ENCODE measurements around the gene MYO1A.

MYO1A gene

DNA sequence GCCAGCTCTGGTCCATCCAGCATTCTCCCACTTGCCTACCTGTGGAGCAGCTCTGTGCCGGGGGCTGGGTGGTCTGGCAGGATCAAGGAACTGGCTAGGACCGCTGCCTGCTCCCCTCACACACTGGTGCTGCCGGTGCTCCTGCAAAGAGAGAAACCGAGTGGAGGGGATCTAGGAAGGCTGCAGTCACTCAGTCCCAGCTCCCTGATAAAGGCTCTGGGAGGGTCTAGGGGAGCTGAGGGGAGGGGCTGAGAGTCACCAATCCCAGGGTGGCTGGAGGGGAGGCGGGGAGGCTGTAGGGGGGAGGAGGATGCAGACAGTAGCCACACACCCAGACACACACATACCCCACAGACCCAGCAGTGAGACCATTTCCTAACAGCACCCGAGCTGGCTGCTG is 33.6 kb downstream of the MYO1A start, which contains the start of gene TAC3:
Gene TAC3, minus strand, starts transcription at position 182 of the 400 bp plus-strand sequence. CDS start 732 bp downstream, outside the sequence.
- Histone ChIP-seq H2AFZ (ENCODE audit: low read depth, low read length, severe bottlenecking) (no peak within 1 kb of the TSS), H3K4me2 (ENCODE audit: low read depth, low read length, poor library complexity, severe bottlenecking) (no peak within 1 kb of the TSS), H3K9ac (ENCODE audit: low read length) (no peak within 1 kb of the TSS), H3K27me3 (ENCODE audit: low read length) (no peaks in the 10 kb centered on the region), H3K27ac (ENCODE audit: low read depth, low read length) (no peak within 1 kb of the TSS), H3K9me2 (replicated peaks; ENCODE audit: insufficient read depth, low read length) (no peaks in the 10 kb centered on the region), H3K9me3 (ENCODE audit: insufficient read depth, low read length) (no peaks in the 10 kb centered on the region), H3F3A (ENCODE audit: insufficient read depth) (no peaks in the 10 kb centered on the region), H3K36me3 (ENCODE audit: low read length) (no peaks in the 10 kb centered on the region), H3K79me2 (ENCODE audit: insufficient read depth, low read length) (no peaks in the 10 kb centered on the region), H4K20me1 (ENCODE audit: low read depth, low read length) (no peaks in the 10 kb centered on the region), H3K4me3 (ENCODE audit: insufficient read depth, low read length, poor library complexity, severe bottlenecking) (no peak within 1 kb of the TSS)
- TF ChIP-seq CTCF (IDR thresholded peaks at IDR 0.05; ENCODE audit: insufficient read depth, low read length, poor library complexity, severe bottlenecking), result no peak
- no peak for TF ChIP-seq EZH2phosphoT487 (conservative IDR thresholded peaks at IDR 0.05; ENCODE audit: low read length)

GRCh38 chr12:57012600-57013465 is 37.1 kb downstream of the MYO1A start:
- no peak overlapping the region for H3K4me2 ChIP-seq (ENCODE audit: low read depth, low read length, poor library complexity, severe bottlenecking)
- no peaks in the 10 kb centered on the region for H3K27me3 ChIP-seq (ENCODE audit: low read length)
- H3K9me2 ChIP-seq (replicated peaks; ENCODE audit: insufficient read depth, low read length), result no peaks in the 10 kb centered on the region
- no peak overlapping the region for H3K4me3 ChIP-seq (ENCODE audit: insufficient read depth, low read length, poor library complexity, severe bottlenecking)
- no peaks in the 10 kb centered on the region for H4K20me1 ChIP-seq (ENCODE audit: low read depth, low read length)
- peaks cover 2% of the 10 kb centered on the region; the same call in 1 of the 2 replicates for H3F3A ChIP-seq (ENCODE audit: insufficient read depth)
- no peak overlapping the region for H3K27ac ChIP-seq (ENCODE audit: low read depth, low read length)
- no peak for TF ChIP-seq EZH2phosphoT487 (conservative IDR thresholded peaks at IDR 0.05; ENCODE audit: low read length)
- TF ChIP-seq CTCF (IDR thresholded peaks at IDR 0.05; ENCODE audit: insufficient read depth, low read length, poor library complexity, severe bottlenecking), result no peak
- no peak overlapping the region for H2AFZ ChIP-seq (ENCODE audit: low read depth, low read length, severe bottlenecking)
- H3K9ac ChIP-seq (ENCODE audit: low read length), result no peak overlapping the region
- no peaks in the 10 kb centered on the region for H3K9me3 ChIP-seq (ENCODE audit: insufficient read depth, low read length)
- no peaks in the 10 kb centered on the region for H3K36me3 ChIP-seq (ENCODE audit: low read length)
- H3K79me2 ChIP-seq (ENCODE audit: insufficient read depth, low read length), result no peaks in the 10 kb centered on the region

DNA sequence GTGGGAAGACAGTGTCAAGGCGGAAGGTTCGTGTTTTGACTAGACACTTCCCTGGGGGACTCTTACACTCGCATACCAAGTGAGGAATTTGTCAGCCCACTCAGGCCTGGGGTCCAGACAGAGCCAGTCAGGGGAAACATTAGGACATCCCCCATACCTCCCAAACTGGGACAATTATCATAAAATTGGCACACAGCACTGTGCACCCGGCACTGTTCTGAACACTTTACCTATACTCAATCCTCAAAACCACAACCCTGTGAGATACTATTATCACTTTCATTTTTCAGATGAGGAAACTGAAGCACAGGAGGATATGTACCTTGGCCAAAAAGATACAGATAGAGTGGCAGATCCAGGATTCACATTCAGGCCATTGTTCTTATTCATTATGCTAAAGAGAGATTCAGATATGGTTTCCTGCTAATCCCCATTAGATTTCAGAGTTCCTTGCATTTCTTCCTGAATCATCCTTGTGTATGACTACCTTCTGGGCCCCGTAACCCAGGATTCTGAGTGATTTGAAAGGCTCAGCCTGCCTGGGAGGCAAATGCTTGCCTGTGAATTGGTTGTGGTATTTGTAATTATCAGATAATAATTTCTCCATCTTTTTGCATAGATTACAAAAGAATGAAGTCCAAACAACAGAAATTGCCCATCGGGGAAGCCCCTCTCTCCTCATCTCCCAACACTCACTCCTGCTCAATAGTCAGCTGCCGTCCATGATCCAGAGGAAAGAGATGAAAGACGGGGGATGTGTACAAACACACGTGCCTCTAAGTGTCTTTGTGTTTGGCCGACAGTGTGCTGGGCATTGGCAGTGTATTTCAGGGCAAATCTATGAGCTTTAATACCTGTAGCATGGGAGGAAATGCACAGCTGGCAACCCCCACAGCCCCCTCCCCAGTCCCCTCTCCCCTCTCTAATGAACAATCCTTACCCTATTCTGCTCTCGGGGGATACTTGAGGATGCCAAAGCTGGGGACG is 38.2 kb downstream of the MYO1A start:
- no peaks in the 10 kb centered on the region for H3K9me3 ChIP-seq (ENCODE audit: insufficient read depth, low read length)

More for the DNA sequence above, 38.2 kb downstream of the MYO1A start:
- Histone ChIP-seq H3K9ac (ENCODE audit: low read length) (no peak overlapping the region), H3K27me3 (ENCODE audit: low read length) (no peaks in the 10 kb centered on the region), H3K27ac (ENCODE audit: low read depth, low read length) (no peak overlapping the region), H3K4me2 (ENCODE audit: low read depth, low read length, poor library complexity, severe bottlenecking) (no peak overlapping the region), H3F3A (ENCODE audit: insufficient read depth) (peaks cover 10% of the 10 kb centered on the region; the same call in 1 of the 2 replicates), H3K36me3 (ENCODE audit: low read length) (no peaks in the 10 kb centered on the region), H3K9me2 (replicated peaks; ENCODE audit: insufficient read depth, low read length) (no peaks in the 10 kb centered on the region), H3K79me2 (ENCODE audit: insufficient read depth, low read length) (no peaks in the 10 kb centered on the region), H2AFZ (ENCODE audit: low read depth, low read length, severe bottlenecking) (no peak overlapping the region), H4K20me1 (ENCODE audit: low read depth, low read length) (no peaks in the 10 kb centered on the region), H3K4me3 (ENCODE audit: insufficient read depth, low read length, poor library complexity, severe bottlenecking) (no peak overlapping the region)
- TF ChIP-seq CTCF (IDR thresholded peaks at IDR 0.05; ENCODE audit: insufficient read depth, low read length, poor library complexity, severe bottlenecking), result no peak
- no peak for TF ChIP-seq EZH2phosphoT487 (conservative IDR thresholded peaks at IDR 0.05; ENCODE audit: low read length)
